Neural progenitor cell (in vitro differentiated cells): ENCODE measurements around the gene TEX13A. TPM values are rescaled to one million over a fixed set of nuclear protein-coding genes. Genes with fewer than 3 reads are reported as not detected.

Experiments used
- DNase-seq: peaks from one replicate; pipeline ENCODE4 v3.0.0-alpha.2; 2016; ENCODE audit warnings: low spot score
- H2AFZ ChIP-seq: fragments of 200-600 bp; sonication (generic); replicated peaks from 2 replicates; pipeline ENCODE4 v1.6.1; 2016; ENCODE audit warnings: antibody characterized with exemption
- H3F3A ChIP-seq: fragments of 200-600 bp; sonication (generic); 2 replicates; pipeline ENCODE4 v1.6.1; 2016; ENCODE audit warnings: antibody characterized with exemption, low read depth
- H3K27ac ChIP-seq: fragments of 200-600 bp; sonication (generic); 2 replicates; pipeline ENCODE4 v1.5.1; 2016; ENCODE audit warnings: mild to moderate bottlenecking
- H3K27me3 ChIP-seq: fragments of 200-600 bp; sonication (generic); 2 replicates; pipeline ENCODE4 v1.6.1; 2016; ENCODE audit warnings: mild to moderate bottlenecking, moderate library complexity
- H3K36me3 ChIP-seq: fragments of 200-600 bp; sonication (generic); 2 replicates; pipeline ENCODE4 v1.5.1; 2016
- H3K4me1 ChIP-seq: fragments of 200-600 bp; sonication (generic); 2 replicates; pipeline ENCODE4 v1.6.1; 2016; ENCODE audit warnings: mixed run types
- H3K4me2 ChIP-seq: fragments of 200-600 bp; sonication (generic); 2 replicates; pipeline ENCODE4 v1.6.1; 2016
- H3K4me3 ChIP-seq: fragments of 200-600 bp; sonication (generic); 2 replicates; pipeline ENCODE4 v1.5.1; 2016
- H3K79me2 ChIP-seq: fragments of 200-600 bp; sonication (generic); 2 replicates; pipeline ENCODE4 v1.6.1; 2016; ENCODE audit warnings: low read depth
- H3K9ac ChIP-seq: fragments of 200-600 bp; sonication (generic); 2 replicates; pipeline ENCODE4 v1.6.1; 2016
- H3K9me3 ChIP-seq: fragments of 200-600 bp; sonication (generic); 2 replicates; pipeline ENCODE4 v1.5.1; 2016; ENCODE audit warnings: low read depth
- H4K20me1 ChIP-seq: fragments of 200-600 bp; sonication (generic); 2 replicates; pipeline ENCODE4 v1.6.1; 2016; ENCODE audit warnings: low read depth
- H3K27ac Mint-ChIP-seq: 3 replicates; pipeline ENCODE4 v1.8.0; 2021; ENCODE audit warnings: mixed read lengths
- H3K27me3 Mint-ChIP-seq: 2 replicates; pipeline ENCODE4 v1.8.0; 2022; ENCODE audit warnings: low read depth, mild to moderate bottlenecking, inconsistent platforms, moderate library complexity, mixed read lengths; ENCODE audit not compliant: insufficient read depth
- H3K36me3 Mint-ChIP-seq: 3 replicates; pipeline ENCODE4 v1.8.0; 2021; ENCODE audit warnings: mixed read lengths
- H3K4me1 Mint-ChIP-seq: 3 replicates; pipeline ENCODE4 v1.8.0; 2021; ENCODE audit warnings: mixed read lengths
- H3K4me3 Mint-ChIP-seq: 3 replicates; pipeline ENCODE4 v1.8.0; 2021; ENCODE audit warnings: mild to moderate bottlenecking, moderate library complexity, mixed read lengths
- H3K9me3 Mint-ChIP-seq: 3 replicates; pipeline ENCODE4 v1.8.0; 2020; ENCODE audit warnings: mixed read lengths
- EZH2 ChIP-seq: fragments of 200-600 bp; sonication (generic); IDR thresholded peaks from 2 replicates; pipeline ENCODE4 v1.6.1; 2017; ENCODE audit warnings: antibody characterized with exemption, mild to moderate bottlenecking, moderate library complexity
- EZH2phosphoT487 ChIP-seq: fragments of 200-600 bp; sonication (generic); IDR thresholded peaks from 2 replicates; pipeline ENCODE4 v1.6.1; 2017; ENCODE audit warnings: antibody characterized with exemption
- total RNA-seq: library from RNA; depleted of rRNA; stranded (reverse); fragments of >200 nt; gene quantifications from 2 replicates; pipeline ENCODE4 v1.2.3, GENCODE V29; 2015; ENCODE audit warnings: low replicate concordance
- TF ChIP-seq, protein P1 (sequence below): fragments of 200-600 bp; sonication (generic); IDR thresholded peaks from 2 replicates; pipeline ENCODE4 v1.5.1; 2017; ENCODE audit warnings: antibody characterized with exemption, mild to moderate bottlenecking

Gene TEX13A
- total RNA-seq, 1 donor from 2014 or later: not detected

- H3K27ac ChIP-seq: no peak overlapping the region
- H3K4me2 ChIP-seq: no peak overlapping the region
- no peaks in the 10 kb centered on the region for H3K27me3 Mint-ChIP-seq
- no peak overlapping the region for H2AFZ ChIP-seq
- no peaks in the 10 kb centered on the region for H3K36me3 ChIP-seq
- peaks cover 9% of the 10 kb centered on the region for H3K9me3 Mint-ChIP-seq
- H3K27me3 ChIP-seq: no peaks in the 10 kb centered on the region
- H3K27ac Mint-ChIP-seq: no peak overlapping the region
- no peak overlapping the region for H3K9ac ChIP-seq
- no peaks in the 10 kb centered on the region for H3K4me1 Mint-ChIP-seq
- no peak overlapping the region for H3K4me3 Mint-ChIP-seq
- H3K79me2 ChIP-seq: no peaks in the 10 kb centered on the region
- TF ChIP-seq EZH2phosphoT487 (no peak), EZH2 (no peak)
- TF ChIP-seq, protein P1, sequence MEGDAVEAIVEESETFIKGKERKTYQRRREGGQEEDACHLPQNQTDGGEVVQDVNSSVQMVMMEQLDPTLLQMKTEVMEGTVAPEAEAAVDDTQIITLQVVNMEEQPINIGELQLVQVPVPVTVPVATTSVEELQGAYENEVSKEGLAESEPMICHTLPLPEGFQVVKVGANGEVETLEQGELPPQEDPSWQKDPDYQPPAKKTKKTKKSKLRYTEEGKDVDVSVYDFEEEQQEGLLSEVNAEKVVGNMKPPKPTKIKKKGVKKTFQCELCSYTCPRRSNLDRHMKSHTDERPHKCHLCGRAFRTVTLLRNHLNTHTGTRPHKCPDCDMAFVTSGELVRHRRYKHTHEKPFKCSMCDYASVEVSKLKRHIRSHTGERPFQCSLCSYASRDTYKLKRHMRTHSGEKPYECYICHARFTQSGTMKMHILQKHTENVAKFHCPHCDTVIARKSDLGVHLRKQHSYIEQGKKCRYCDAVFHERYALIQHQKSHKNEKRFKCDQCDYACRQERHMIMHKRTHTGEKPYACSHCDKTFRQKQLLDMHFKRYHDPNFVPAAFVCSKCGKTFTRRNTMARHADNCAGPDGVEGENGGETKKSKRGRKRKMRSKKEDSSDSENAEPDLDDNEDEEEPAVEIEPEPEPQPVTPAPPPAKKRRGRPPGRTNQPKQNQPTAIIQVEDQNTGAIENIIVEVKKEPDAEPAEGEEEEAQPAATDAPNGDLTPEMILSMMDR: no peak
- DNase-seq: no peak
- no peak overlapping the region for H3K4me3 ChIP-seq
- H3F3A ChIP-seq: no peaks in the 10 kb centered on the region
- H3K9me3 ChIP-seq: no peaks in the 10 kb centered on the region
- H3K36me3 Mint-ChIP-seq: no peaks in the 10 kb centered on the region
- no peaks in the 10 kb centered on the region for H4K20me1 ChIP-seq
- H3K4me1 ChIP-seq: no peaks in the 10 kb centered on the region
These were observed 766 bp downstream of the TEX13A start for GRCh38 chrX:105219454-105220401.

DNA sequence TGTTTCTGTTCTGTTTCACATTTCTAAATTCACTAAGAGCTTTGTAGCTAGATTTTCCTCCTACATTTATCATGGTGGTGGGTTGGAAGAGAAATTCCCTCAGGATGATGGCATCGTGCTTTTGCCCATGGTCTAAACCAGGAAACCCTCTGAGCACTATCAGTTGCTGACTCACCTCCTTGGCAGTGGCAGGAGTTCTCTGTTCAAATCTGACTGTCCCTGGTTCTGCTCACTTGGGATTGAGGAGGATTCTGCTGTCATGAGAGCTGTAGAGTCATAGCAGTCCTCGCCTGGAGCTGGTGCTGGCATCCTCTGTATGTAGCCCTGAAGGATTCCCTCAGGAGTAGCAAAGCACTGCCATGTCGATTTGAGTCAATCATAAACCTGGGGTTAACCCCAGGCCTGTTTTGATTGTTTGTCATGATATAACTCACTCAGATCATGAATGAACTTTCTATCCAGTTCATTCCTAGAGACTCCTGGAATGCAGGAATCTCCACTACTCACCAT, 9.4 kb downstream of the TEX13A start:
- no peaks in the 10 kb centered on the region for H4K20me1 ChIP-seq
- no peaks in the 10 kb centered on the region for H3K4me1 ChIP-seq
- Mint-ChIP-seq H3K27ac (no peak overlapping the region), H3K36me3 (no peaks in the 10 kb centered on the region), H3K4me3 (no peak overlapping the region), H3K27me3 (no peaks in the 10 kb centered on the region), H3K9me3 (no peaks in the 10 kb centered on the region), H3K4me1 (no peaks in the 10 kb centered on the region)
- H3K4me2 ChIP-seq: no peak overlapping the region
- no peak overlapping the region for H2AFZ ChIP-seq
- H3K79me2 ChIP-seq: no peaks in the 10 kb centered on the region
- no peaks in the 10 kb centered on the region for H3F3A ChIP-seq
- H3K9me3 ChIP-seq: no peaks in the 10 kb centered on the region
- H3K27ac ChIP-seq: no peak overlapping the region
- no peak overlapping the region for H3K9ac ChIP-seq
- TF ChIP-seq, protein P1: no peak
- TF ChIP-seq EZH2phosphoT487: no peak
- no peak for TF ChIP-seq EZH2
- H3K36me3 ChIP-seq: no peaks in the 10 kb centered on the region
- no peaks in the 10 kb centered on the region for H3K27me3 ChIP-seq
- no peak for DNase-seq
- H3K4me3 ChIP-seq: no peak overlapping the region

GRCh38 chrX:105210258-105210657, 10.2 kb downstream of the TEX13A start:
- Histone ChIP-seq H3K9me3 (no peaks in the 10 kb centered on the region), H3K4me2 (no peak overlapping the region), H3K27me3 (no peaks in the 10 kb centered on the region), H4K20me1 (no peaks in the 10 kb centered on the region), H3K4me3 (no peak overlapping the region), H3K27ac (no peak overlapping the region), H3K9ac (no peak overlapping the region), H3K79me2 (no peaks in the 10 kb centered on the region), H3K36me3 (no peaks in the 10 kb centered on the region), H2AFZ (no peak overlapping the region), H3K4me1 (no peaks in the 10 kb centered on the region), H3F3A (no peaks in the 10 kb centered on the region)
- no peaks in the 10 kb centered on the region for H3K36me3 Mint-ChIP-seq
- H3K27ac Mint-ChIP-seq: no peak overlapping the region
- no peaks in the 10 kb centered on the region for H3K27me3 Mint-ChIP-seq
- H3K9me3 Mint-ChIP-seq: no peaks in the 10 kb centered on the region
- no peaks in the 10 kb centered on the region for H3K4me1 Mint-ChIP-seq
- TF ChIP-seq EZH2: no peak
- TF ChIP-seq, protein P1: peak; percentile 17
- DNase-seq: no peak
- no peak overlapping the region for H3K4me3 Mint-ChIP-seq
